SU-DHL-6 (cell line): ENCODE results near the gene SUCNR1.

ENCODE experiments used
- CTCF ChIP-seq: fragments of 200-600 bp; sonication (generic); IDR thresholded peaks from one replicate; pipeline ENCODE4 v1.5.1; 2017; ENCODE audit warnings: antibody characterized with exemption, mild to moderate bottlenecking, low read length, moderate library complexity; ENCODE audit not compliant: insufficient read depth, poor library complexity, severe bottlenecking
- EZH2phosphoT487 ChIP-seq: fragments of 200-600 bp; sonication (generic), shearing (Covaris generic); conservative IDR thresholded peaks from 2 replicates; pipeline ENCODE4 v1.6.1; 2018; ENCODE audit warnings: mild to moderate bottlenecking, antibody characterized with exemption, low read length, moderate library complexity, mixed read lengths

- no peak for TF ChIP-seq CTCF
- no peak for TF ChIP-seq EZH2phosphoT487
Measured at GRCh38 chr3:151919446-151919845, 46.0 kb downstream of the SUCNR1 start.
